K562 (cell line): ENCODE results near the gene CST9L. TPM values are rescaled to one million over a fixed set of nuclear protein-coding genes. Genes with fewer than 3 reads are reported as not detected.

ENCODE experiments used
- ATAC-seq: fragments of 200-7000 bp; cut with Tn5 transposase; 3 replicates; pipeline ENCODE4 v1.9.1; 2020; ENCODE audit warnings: moderate library complexity
- BruUV-seq: library from RNA; stranded (reverse); fragments of 400-500 nt; replicated peaks from 2 replicates; lab custom pipeline; 2021; lab: Mats Ljungman, UMichigan
- CTCF ChIA-PET: fragments of 300-600 bp; formaldehyde crosslinking; extraction: SDS; loops from one replicate; lab custom pipeline; 2021; ENCODE audit warnings: low intra/inter-chr PET ratio; lab: Yijun Ruan, JAX
- POLR2A ChIA-PET: fragments of 300-600, 350-650 bp; sonication (Branson Sonifier 250); formaldehyde crosslinking; extraction: SDS; loops from one replicate; lab custom pipeline; 2021; ENCODE audit warnings: antibody characterized with exemption, inconsistent platforms; lab: Yijun Ruan, JAX
- DNase-seq, 4 experiments: peaks; one replicate each; pipeline versions ENCODE4 v3.0.0 to v3.0.0-alpha.2; 2011 to 2018; ENCODE audit warnings: low spot score in 3 of 4, mixed read lengths in 3 of 4; ENCODE audit errors: extremely low read depth in 1 of 4
- FAIRE-seq: peaks from 2 replicates; lab custom pipeline; 2011; peaks lifted over from hg19 to GRCh38; lab: Jason Lieb, UNC
- H2AFZ ChIP-seq: 2 replicates; pipeline ENCODE4 v1.6.0; 2011; ENCODE audit warnings: low read depth, low read length, control low read depth, inconsistent platforms
- H3K27ac ChIP-seq: fragments of 200-600 bp; 3 replicates; pipeline ENCODE4 v1.8.0; 2011; ENCODE audit warnings: low read depth, mild to moderate bottlenecking, control low read depth, inconsistent platforms, low read length, moderate library complexity, mixed read lengths; ENCODE audit errors: extremely low read depth
- H3K27me3 ChIP-seq, 2 experiments: fragments of 300-600 bp in 1 of 2; 2 replicates in 1 of 2; 3 replicates in 1 of 2; pipeline versions ENCODE4 v1.6.0 to v1.8.0; 2011; ENCODE audit warnings: inconsistent platforms in 2 of 2, low read length in 2 of 2, mild to moderate bottlenecking in 1 of 2, mixed read lengths in 1 of 2, moderate library complexity in 1 of 2; ENCODE audit not compliant: control insufficient read depth in 2 of 2, insufficient read depth in 2 of 2
- H3K36me3 ChIP-seq: fragments of 300-600 bp; 3 replicates; pipeline ENCODE4 v1.8.0; 2011; ENCODE audit warnings: mild to moderate bottlenecking, low read length, inconsistent platforms; ENCODE audit not compliant: control insufficient read depth, insufficient read depth
- H3K4me1 ChIP-seq, 2 experiments: fragments of 200-600 bp in 1 of 2; replicated peaks in 1 of 2; 2 replicates in 1 of 2; 3 replicates in 1 of 2; pipeline versions ENCODE4 v1.5.1 to v1.8.0; 2011; ENCODE audit warnings: inconsistent platforms in 2 of 2, low read length in 2 of 2, mild to moderate bottlenecking in 1 of 2, mixed read lengths in 1 of 2, moderate library complexity in 1 of 2; ENCODE audit not compliant: control insufficient read depth in 2 of 2, insufficient read depth in 2 of 2
- H3K4me2 ChIP-seq: 2 replicates; pipeline ENCODE4 v1.6.1; 2011; ENCODE audit warnings: low read length, control low read depth, inconsistent platforms, mixed read lengths; ENCODE audit not compliant: insufficient read depth
- H3K4me3 ChIP-seq: fragments of 200-600 bp; sonication (generic), shearing (Covaris generic); 2 replicates; pipeline ENCODE4 v1.5.1; 2016; ENCODE audit warnings: control low read depth, inconsistent platforms
- H3K79me2 ChIP-seq: fragments of 200-600 bp; 3 replicates; pipeline ENCODE4 v1.8.0; 2011; ENCODE audit warnings: low read length, inconsistent platforms; ENCODE audit not compliant: control insufficient read depth, insufficient read depth
- H3K9ac ChIP-seq, 2 experiments: 2 replicates each; pipeline versions ENCODE4 v1.6.0 to v1.6.1; 2011; ENCODE audit warnings: low read depth in 2 of 2, low read length in 2 of 2, control low read depth in 1 of 2, inconsistent platforms in 1 of 2, mild to moderate bottlenecking in 1 of 2, mixed read lengths in 1 of 2; ENCODE audit not compliant: insufficient read depth in 1 of 2
- H3K9me1 ChIP-seq: one replicate; pipeline ENCODE4 v1.6.0; 2011; ENCODE audit warnings: inconsistent platforms, mild to moderate bottlenecking, low read length, moderate library complexity; ENCODE audit not compliant: control insufficient read depth, insufficient read depth
- H3K9me3 ChIP-seq: replicated peaks from 2 replicates; pipeline ENCODE4 v1.5.1; 2011; ENCODE audit warnings: low read depth, low read length, inconsistent platforms; ENCODE audit not compliant: control insufficient read depth, insufficient read depth
- H4K20me1 ChIP-seq: replicated peaks from 2 replicates; pipeline ENCODE4 v1.6.1; 2011; ENCODE audit warnings: low read length, inconsistent platforms, mixed read lengths; ENCODE audit not compliant: control insufficient read depth, insufficient read depth
- BCLAF1 ChIP-seq, 2 experiments: fragments of 450-650 bp in 1 of 2; IDR thresholded peaks; 2 replicates each; pipeline ENCODE4 v1.6.1; 2011 to 2017; ENCODE audit warnings: low read depth in 2 of 2, antibody characterized with exemption in 1 of 2, borderline replicate concordance in 1 of 2, low read length in 1 of 2, mild to moderate bottlenecking in 1 of 2, mixed read lengths in 1 of 2; ENCODE audit not compliant: control insufficient read depth in 1 of 2
- NCOA1 ChIP-seq: fragments of 450-650 bp; IDR thresholded peaks from 2 replicates; pipeline ENCODE4 v1.6.1; 2016; ENCODE audit warnings: low read depth
- ZFP91 ChIP-seq: sonication (generic); formaldehyde crosslinking; IDR thresholded peaks from 2 replicates; pipeline ENCODE4 v1.8.0; 2022; ENCODE audit warnings: mild to moderate bottlenecking, missing genetic modification reagents
- ZNF224 ChIP-seq: sonication (generic); formaldehyde crosslinking; IDR thresholded peaks from 2 replicates; pipeline ENCODE4 v1.8.0; 2022; ENCODE audit warnings: mild to moderate bottlenecking, missing genetic modification reagents
- WGBS: fragments of 100-300 bp; shearing (Covaris generic); methylation state at CpG from one replicate; pipeline ENCODE4 v1.1.6; 2016; ENCODE audit warnings: low coverage, mixed read lengths; ENCODE audit not compliant: insufficient coverage; ENCODE audit errors: missing lambda C conversion rate; 5-methylcytosine and 5-hydroxymethylcytosine counted together
- in situ Hi-C: fragments of 300-500 bp; cut with MboI; formaldehyde crosslinking; loops from 4 replicates; pipeline ENCODE4 v1.15.0; 2018; ENCODE audit warnings: inconsistent platforms, mixed read lengths
- intact Hi-C: fragments of 100-400 bp; cut with micrococcal nuclease; formaldehyde crosslinking; loops from 2 replicates; pipeline ENCODE4 v1.14.2; 2022
- polyA plus RNA-seq, 8 experiments: library from polyadenylated mRNA; depleted of rRNA in 4 of 8; stranded (reverse) in 5 of 8; unstranded in 3 of 8; fragments of >200 nt; fragmentation: Nextera tagmentation in 2 of 8; fragmentation: Illumina TruSeq in 1 of 8; extraction: Ambion mirVana in 2 of 8; extraction: Trizol in 1 of 8; gene quantifications; 2 replicates each; pipeline versions ENCODE4 v1.2.1 to v1.2.3, GENCODE V29; 2011 to 2014; ENCODE audit warnings: inconsistent platforms in 1 of 8, missing spikeins in 1 of 8
- total RNA-seq, 7 experiments: library from RNA; depleted of rRNA in 6 of 7; stranded (reverse); fragments of >200 nt in 6 of 7; fragmentation: Illumina TruSeq in 2 of 7; extraction: Trizol in 2 of 7; gene quantifications; 2 replicates each; pipeline versions ENCODE4 v1.2.1 to v1.2.3, GENCODE V29; 2011 to 2021; ENCODE audit warnings: low replicate concordance in 1 of 7

Gene CST9L
- total and polyA plus RNA-seq, 9 of the 15 experiments (the other 6 are each of a cell fraction or from before 2014, with no cell fraction given): not detected

- CTCF ChIA-PET: no interaction called here
- no TSS peak for BruUV-seq
- Histone ChIP-seq H3K79me2 (no peaks in the 10 kb centered on the region), H3K9me3 (no peaks in the 10 kb centered on the region), H3K9me1 (no peaks in the 10 kb centered on the region), H3K27ac (no peak overlapping the region), H3K36me3 (no peaks in the 10 kb centered on the region), H3K9ac (no peak overlapping the region), H3K4me3 (no peak overlapping the region)
- no peak for DNase-seq
- ATAC-seq: no peak
- TF ChIP-seq NCOA1 (no peak), ZFP91 (CRISPR knock-in tag) (no peak), BCLAF1 (IDR thresholded peaks at IDR 0.05; ENCODE audit: borderline replicate concordance in 1 of 2, control insufficient read depth in 1 of 2, low read depth in 2 of 2, low read length in 1 of 2) (no peak), ZNF224 (no peak)
- TF ChIP-seq, all 486 proteins: peak for 0
- no peak overlapping the region for H3K4me2 ChIP-seq
- H3K4me1 ChIP-seq: no peaks in the 10 kb centered on the region
- no peak overlapping the region for H2AFZ ChIP-seq
- 9% methylated on average over 1 of the region's 1 CpG for WGBS
- no peak for FAIRE-seq
- H3K27me3 ChIP-seq: no peaks in the 10 kb centered on the region
- H4K20me1 ChIP-seq: no peaks in the 10 kb centered on the region
- POLR2A ChIA-PET: no interaction called here
- in situ Hi-C loops (no loop called here), intact Hi-C loops (no loop called here)
Observed at GRCh38 chr20:23595941-23596340, 27.7 kb upstream of the CST9L start.
